ENCODE measurements around the gene TRERF1.

- TF ChIP-seq, protein P1, sequence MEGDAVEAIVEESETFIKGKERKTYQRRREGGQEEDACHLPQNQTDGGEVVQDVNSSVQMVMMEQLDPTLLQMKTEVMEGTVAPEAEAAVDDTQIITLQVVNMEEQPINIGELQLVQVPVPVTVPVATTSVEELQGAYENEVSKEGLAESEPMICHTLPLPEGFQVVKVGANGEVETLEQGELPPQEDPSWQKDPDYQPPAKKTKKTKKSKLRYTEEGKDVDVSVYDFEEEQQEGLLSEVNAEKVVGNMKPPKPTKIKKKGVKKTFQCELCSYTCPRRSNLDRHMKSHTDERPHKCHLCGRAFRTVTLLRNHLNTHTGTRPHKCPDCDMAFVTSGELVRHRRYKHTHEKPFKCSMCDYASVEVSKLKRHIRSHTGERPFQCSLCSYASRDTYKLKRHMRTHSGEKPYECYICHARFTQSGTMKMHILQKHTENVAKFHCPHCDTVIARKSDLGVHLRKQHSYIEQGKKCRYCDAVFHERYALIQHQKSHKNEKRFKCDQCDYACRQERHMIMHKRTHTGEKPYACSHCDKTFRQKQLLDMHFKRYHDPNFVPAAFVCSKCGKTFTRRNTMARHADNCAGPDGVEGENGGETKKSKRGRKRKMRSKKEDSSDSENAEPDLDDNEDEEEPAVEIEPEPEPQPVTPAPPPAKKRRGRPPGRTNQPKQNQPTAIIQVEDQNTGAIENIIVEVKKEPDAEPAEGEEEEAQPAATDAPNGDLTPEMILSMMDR (IDR thresholded peaks at IDR 0.05), result no peak
- no peak for TF ChIP-seq POLR2A (IDR thresholded peaks at IDR 0.05)
- no peak for TF ChIP-seq POLR2AphosphoS5 (IDR thresholded peaks at IDR 0.05; ENCODE audit: insufficient read depth in 1 of 2, low read depth in 1 of 2)
Measured at GRCh38 chr6:42341771-42342553, 109.8 kb downstream of the TRERF1 start.
